T47D (cell line): ENCODE measurements around the gene CYBC1.
"Not testable (repeated sequence)": the region's sequence is repeated elsewhere in the genome, so short reads cannot be mapped to it uniquely, and the experiment has no call there.

Source experiments
- DNase-seq, 2 experiments: peaks; one replicate each; pipeline versions ENCODE4 v3.0.0 to v3.0.0-alpha.2; 2011 to 2012; ENCODE audit warnings: low read depth in 1 of 2, low spot score in 1 of 2
- JUND ChIP-seq: IDR thresholded peaks from 2 replicates; pipeline ENCODE4 v1.6.1; 2012; ENCODE audit warnings: low read depth
- in situ Hi-C: cut with HindIII; loops from 2 replicates; pipeline ENCODE4 v1.10.0; 2016; ENCODE audit warnings: low sequenced_read_pairs, low pct_unique_long_range_greater_than_20kb

Gene CYBC1

GRCh38 chr17:82412535-82413520 is 37.7 kb downstream of the CYBC1 start:
- no peak for TF ChIP-seq JUND
- in situ Hi-C loops, result loop anchor here (10.0 kb wide), 1 partner anchor 68 kb away; no protein-coding TSS in a partner anchor
- no peak for DNase-seq

- DNase-seq, result not testable (repeated sequence)
- in situ Hi-C loops, result loop anchor here (10.0 kb wide), 1 partner anchor 67 kb away; no protein-coding TSS in a partner anchor
These were observed 38.5 kb downstream of the CYBC1 start for GRCh38 chr17:82412081-82412480.

- no peak for TF ChIP-seq JUND
- DNase-seq, result no peak
- in situ Hi-C loops, result loop anchor here (10.0 kb wide), 1 partner anchor 67 kb away; no protein-coding TSS in a partner anchor
These were observed 39.0 kb downstream of the CYBC1 start for GRCh38 chr17:82411396-82412053.

- in situ Hi-C loops, result loop anchor here (10.0 kb wide), 1 partner anchor 65 kb away; no protein-coding TSS in a partner anchor
- DNase-seq, result no peak
- TF ChIP-seq JUND, result no peak
These were observed 40.4 kb downstream of the CYBC1 start for GRCh38 chr17:82410014-82410716.

GRCh38 chr17:82408938-82409318 is 41.6 kb downstream of the CYBC1 start:
- in situ Hi-C loops, result no loop called here
- no peak for TF ChIP-seq JUND
- no peak for DNase-seq

- TF ChIP-seq JUND, result no peak
- DNase-seq, result no peak
- in situ Hi-C loops, result no loop called here
These were observed 42.1 kb downstream of the CYBC1 start for GRCh38 chr17:82408288-82408937.

- no peak for TF ChIP-seq JUND
- DNase-seq, result no peak
- in situ Hi-C loops, result no loop called here
These were observed 43.3 kb downstream of the CYBC1 start for GRCh38 chr17:82407255-82407654.

GRCh38 chr17:82406131-82406671 is 44.4 kb downstream of the CYBC1 start:
- DNase-seq, result no peak
- TF ChIP-seq JUND, result no peak
- in situ Hi-C loops, result no loop called here

- TF ChIP-seq JUND, result no peak
- in situ Hi-C loops, result no loop called here
- no peak for DNase-seq
These were observed 45.5 kb downstream of the CYBC1 start for GRCh38 chr17:82405051-82405450.

GRCh38 chr17:82403662-82404660 is 46.6 kb downstream of the CYBC1 start:
- no peak for DNase-seq
- no peak for TF ChIP-seq JUND
- in situ Hi-C loops, result no loop called here

GRCh38 chr17:82402865-82403264 is 47.7 kb downstream of the CYBC1 start:
- no peak for DNase-seq
- no peak for TF ChIP-seq JUND
- in situ Hi-C loops, result no loop called here
